ENCODE results near the gene RIN3.

RIN3 gene

DNA sequence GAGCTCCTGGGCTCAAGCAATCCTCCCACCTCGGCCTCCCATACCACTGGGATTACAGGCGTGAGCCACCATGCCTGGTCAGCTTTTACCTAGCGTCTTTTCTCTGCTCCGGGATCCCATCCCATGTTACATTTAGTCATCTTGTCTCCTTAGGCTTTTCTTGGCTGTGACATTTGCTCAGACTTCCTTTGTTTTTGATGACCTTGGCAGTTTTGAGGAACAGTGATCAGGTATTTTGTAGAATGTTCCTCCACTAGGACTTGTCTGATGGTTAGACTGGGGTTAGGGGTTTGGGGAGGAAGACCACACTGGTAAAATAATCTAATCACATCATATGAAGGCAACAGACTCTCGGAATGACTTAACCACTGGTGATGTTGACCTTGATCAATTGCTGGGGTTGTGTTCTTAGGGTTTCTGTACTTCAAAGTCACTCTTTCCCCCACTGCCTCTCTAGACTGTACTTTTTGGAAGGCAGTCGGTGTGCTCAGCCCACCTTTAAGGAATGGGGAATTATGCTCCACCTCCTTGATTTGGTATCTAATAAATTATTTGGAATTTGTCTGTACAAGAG, 48.4 kb downstream of the RIN3 start:
- intact Hi-C loops (cut with DNase I) = no loop called here
- DNase-seq = no peak

DNA sequence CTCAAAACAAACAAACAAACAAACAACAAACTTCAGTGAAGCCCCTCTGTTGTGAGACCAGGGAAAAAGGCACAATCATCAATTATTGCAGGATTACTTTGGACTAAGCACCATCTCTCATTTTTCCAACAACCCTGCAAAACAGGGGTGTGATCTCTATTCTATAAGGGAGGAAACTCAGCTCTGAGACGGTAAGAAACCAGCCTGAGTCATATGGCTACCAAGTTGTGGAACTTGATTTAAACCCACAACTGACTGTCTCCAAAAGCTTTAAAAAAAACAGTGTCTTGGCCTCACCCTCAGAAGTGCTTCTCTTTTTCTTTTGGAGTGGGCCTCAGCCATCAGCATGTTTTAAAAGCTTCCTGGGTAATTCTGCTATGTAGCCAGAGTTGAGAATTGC, 49.8 kb downstream of the RIN3 start:
- intact Hi-C loops (cut with DNase I) = no loop called here

DNA sequence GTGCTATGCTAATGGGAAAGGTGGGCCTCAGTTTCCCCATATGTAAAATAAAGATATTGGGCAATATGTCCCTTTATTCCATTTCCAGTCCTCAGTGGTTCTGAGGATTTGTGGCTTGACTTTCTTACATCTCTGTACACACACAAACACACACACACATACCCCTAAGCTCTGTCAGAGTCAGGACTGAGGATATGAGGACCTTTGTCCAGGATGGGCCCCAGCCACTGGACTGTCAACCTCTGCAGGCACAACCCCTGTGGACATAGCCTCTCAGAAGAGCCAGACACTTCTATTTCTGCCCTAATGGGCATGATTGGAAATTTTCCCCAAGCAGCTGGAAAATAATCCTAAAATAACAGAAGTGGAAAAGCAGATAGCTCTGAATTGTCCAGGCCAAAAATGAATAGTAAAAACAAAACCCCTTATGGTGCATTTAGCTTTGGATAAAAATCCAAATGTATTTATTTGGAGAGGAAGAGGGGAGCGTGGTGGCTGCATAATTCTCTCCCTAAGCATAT, 50.2 kb downstream of the RIN3 start:
- DNase-seq = no peak
- intact Hi-C loops (cut with DNase I) = no loop called here

More for the DNA sequence above, 49.8 kb downstream of the RIN3 start:
- peak in 2 of 42 donors; percentile 14 to 17 for DNase-seq

DNA sequence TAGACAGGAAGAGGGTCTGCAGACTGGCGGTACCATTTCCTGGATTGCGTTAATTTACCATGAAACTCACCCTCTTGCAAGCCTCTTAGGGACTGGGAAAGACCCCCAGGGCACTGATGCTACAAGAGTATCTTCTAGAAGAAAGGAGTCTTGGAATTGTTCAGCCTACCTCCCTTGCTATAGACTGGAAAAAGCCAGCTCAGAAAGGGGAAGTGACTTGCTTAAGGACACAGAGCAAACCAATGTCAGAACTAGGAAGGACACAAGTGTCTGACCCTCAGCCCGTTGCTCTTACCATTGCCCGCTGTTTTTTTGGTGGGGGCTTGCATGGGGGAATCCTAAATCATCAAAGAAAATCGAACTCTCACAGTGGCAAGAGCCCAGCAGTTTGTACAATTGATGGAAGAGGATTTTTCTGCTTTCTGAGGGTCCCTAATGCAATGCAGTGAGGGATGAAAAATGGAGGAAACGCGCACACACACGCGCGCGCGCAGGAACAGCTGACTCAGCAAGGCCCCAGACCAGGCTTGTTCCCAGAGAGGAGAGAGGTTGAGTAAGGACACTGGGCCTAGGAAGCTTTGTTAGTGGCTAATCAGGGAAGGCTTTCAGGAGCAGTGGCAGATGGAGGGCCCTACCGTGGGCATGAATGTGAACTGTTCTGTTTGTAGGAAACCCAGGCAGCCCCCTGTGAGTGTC, 50.9 kb downstream of the RIN3 start:
- intact Hi-C loops (cut with DNase I) = no loop called here
- peak in 8 of 42 donors; percentile 16 to 50 (median 29) for DNase-seq

DNA sequence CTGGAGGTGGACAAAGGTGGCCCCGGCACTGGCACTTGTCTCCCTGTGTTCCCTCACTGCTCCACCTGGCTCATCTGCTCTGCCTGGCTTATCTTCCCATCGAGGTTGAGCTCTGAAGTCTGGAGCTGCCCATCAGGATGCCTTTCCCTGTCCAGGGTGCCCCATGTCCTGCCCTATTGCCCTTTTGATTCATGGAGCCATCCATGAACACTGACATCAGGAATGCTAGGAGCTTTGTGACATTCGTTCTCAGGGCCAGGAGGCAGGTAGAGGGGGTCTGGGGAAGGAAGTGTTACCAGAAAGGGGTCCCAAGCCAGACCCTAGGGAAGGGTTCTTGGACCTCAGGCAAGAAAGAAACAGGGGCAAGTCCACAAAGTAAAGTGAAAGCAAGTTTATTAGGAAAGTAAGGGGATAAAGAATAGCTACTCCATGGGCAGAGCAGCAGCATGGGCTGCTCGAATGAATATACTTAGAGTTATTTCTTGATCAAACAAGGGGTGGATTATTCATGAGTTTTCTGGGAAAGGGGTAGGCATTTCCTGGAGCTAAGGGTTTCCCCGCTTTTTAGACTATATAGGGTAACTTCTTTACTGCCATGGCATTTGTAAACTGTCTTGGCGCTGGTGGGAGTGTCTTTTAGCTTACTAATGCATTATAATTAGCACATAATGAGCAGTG, 51.6 kb downstream of the RIN3 start:
- no peak for DNase-seq

DNA sequence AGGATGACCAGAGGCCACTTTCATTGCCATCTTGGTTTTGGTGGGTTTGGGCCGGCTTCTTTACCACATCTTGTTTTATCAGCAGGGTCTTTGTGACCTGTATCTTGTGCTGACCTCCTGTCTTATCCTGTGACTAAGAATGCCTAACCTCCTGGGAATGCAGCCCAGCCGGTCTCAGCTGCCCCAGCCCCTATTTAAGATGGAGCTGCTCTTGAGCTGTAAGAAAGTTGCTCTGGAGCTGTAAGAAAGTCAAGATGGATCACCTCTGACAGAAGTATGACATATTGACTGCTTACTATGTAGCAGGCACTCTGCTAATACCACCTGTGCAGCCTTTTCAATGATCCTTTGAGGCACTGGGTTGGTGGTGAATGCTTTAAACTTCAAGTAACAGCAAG, 52.1 kb downstream of the RIN3 start:
- no peak for DNase-seq
- intact Hi-C loops (cut with DNase I) = no loop called here

More for the DNA sequence above, 51.6 kb downstream of the RIN3 start:
- intact Hi-C loops (cut with DNase I) = no loop called here

DNA sequence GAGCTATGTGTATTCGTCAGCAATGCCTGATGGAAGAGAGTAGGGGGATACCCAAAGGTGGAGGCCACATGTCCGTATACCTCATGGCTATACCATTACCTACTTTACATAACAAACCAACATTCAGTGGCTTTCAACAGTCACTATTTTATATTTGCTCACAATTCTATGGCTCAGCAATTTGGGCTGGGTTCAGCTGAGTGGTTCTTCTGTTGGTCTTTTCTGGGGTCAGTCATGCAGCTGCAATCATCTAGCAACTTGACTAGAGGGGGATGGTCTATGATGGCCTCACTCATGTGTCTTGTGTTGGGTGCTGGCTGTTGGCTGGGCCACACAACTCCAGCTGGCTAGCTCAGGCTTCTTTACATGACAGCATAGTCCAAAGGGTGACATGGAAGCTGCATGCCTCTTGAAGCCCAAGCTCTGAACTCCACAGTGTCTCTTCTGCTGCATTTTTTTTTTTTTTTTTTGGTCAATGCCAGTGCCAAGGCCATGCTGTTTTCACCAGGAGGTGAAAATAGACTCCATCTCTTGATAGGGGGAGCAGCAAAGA, 53.7 kb downstream of the RIN3 start:
- intact Hi-C loops (cut with DNase I) = no loop called here
- DNase-seq = no peak

DNA sequence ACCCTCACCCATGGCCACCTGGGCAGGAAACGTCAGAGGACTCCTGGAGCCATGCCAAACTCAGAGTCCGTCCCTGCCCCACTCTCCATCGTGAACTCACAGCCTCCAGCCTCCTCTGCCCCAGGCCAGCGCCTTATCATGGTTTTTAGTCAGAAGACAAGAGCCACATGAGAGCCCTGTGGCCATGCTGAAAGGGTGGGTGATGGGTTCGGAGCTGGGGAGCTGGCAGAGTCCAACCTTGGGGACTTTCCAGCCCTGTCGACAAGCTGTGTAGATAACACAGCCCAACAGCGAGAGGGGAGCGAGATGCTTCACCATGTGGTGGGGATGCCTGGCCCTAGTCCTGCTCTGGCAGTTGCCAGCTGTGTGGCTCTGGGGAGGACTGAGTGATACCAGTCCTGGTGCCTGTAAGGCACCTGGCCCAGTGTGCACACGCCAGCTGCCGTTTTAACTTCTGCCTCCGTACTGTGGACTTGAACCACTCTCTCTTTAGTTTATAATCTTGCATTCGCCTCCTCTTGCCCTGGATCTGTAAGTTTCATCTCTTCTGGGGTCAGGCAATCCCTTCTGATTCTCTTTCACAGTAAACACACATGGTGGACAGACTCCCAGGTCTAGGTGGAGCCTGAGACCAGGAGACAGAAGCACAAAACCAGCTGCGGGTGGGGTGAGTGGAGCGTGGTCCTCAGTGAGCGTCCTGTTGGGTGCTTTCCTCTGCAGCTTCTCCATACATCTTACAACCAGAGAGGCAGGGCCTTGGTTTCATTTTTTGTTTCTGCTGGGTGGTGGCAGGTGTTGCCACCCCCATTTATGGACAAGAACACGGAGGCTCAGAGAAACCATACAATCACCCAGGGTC, 55.3 kb downstream of the RIN3 start:
- intact Hi-C loops (cut with DNase I) = no loop called here
- no peak for DNase-seq

DNA sequence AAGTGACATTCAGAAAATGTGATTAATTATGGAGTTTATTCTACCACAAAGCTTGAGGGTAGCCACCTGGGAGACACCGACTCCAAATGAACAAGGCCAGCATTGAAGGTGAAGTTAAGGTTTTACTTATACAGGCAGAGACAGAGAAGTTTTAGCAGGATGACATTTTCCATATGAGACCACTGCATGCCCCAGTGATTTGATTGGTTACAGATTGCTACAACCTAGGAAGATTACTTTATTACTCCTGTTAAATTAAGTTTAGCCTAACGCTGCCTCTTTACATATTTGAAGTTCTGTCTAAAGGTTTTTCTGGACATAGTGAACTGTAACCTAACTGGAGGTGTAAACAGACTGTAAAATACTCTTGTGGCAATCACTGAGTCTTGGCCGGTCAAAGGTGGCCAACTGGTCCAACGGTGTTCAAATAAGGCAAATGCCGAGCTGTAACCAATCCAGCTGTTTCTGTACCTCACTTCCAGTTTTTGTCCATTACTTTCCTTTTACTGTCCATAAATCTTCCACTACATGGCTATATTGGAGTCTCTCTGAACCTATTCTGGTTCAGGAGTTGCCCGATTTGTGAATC, 57.2 kb downstream of the RIN3 start:
- intact Hi-C loops (cut with DNase I) = no loop called here
- peak in 1 of 42 donors; percentile 13 for DNase-seq

DNA sequence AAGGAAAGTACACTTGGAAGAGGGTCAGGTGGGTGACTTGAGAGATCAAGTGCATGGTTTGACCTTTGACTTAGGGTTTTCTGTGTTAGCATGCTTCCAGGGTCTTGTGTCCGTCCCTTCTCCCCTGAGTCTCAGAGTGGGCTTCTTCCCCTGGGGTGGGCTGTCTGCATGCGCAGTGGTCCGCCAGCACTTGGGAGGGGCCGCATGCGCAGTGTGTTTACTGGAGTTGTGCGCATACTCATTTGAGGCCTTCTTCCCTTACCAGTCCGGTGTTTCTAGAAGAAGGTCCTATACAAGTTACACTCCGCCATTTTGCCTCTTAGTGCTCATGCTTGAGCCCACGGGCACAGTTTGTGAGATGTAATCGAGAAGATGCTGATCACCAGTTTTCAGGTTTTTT, 58.5 kb downstream of the RIN3 start:
- no peak for DNase-seq
- intact Hi-C loops (cut with DNase I) = no loop called here

DNA sequence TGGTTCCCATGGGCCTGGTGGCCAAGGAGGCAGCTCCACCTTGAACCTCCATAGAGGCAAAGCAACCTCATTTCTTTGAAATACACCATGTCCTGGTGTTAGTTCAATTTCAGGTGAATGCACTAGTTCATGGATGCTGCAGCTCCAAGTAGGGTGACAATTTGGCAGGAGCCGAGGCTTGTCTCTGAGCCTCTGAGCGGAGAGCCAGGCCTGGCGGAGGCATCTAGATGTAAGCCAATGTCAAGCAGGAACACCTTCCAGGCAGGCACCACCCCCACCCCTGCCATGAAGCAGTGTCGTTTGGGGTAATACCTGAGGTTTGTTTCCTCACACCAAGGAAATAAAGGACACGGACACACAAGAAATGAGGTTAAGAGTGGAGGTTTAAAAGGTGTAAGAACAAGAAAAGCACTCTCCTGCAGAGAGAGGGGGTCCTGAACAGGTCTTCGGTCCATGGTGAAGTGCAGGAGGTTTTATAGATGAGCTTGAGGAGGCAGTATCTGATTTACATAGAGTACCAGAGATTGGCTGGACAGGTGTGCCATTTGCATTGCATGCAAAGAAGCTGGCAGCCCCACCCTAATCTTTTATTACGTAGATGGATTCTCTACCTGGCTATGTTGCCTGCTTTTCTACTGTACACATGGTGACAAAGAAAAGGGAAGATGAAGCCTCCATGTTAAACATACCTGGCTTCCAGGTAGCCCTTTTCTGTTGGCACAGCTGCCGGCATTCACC, 60.3 kb downstream of the RIN3 start:
- intact Hi-C loops (cut with DNase I) = no loop called here
- DNase-seq = no peak

DNA sequence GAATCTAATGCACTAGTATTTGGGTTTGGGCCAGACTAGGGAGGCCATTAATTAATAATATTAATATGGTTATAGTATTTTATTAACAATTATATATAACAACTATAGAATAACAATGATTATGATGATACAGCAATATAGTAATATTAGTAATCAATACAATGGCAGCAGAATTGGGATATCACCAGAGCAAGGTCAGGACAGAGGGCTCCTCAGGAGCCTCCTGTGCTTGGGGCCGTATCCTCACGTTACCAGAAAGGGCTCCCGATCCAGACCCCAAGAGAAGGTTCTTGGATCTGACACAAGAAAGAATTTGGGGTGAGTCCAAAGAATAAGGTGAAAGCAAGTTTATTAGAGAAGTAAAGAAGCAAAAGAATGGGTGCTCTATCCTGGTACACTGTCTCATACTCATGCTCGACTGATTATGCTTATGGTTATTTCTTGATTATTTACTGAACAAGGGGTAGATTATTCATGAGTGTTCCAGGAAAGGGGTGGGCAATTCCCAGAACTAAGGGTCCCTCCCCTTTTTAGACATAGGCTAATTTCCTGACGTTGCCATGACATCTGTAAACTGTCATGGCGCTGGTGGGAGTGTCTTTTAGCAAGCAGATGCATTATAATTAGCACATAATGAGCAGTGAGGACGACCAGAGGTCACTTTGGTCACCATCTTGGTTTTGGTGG, 61.6 kb downstream of the RIN3 start:
- no peak for DNase-seq
- intact Hi-C loops (cut with DNase I) = no loop called here

DNA sequence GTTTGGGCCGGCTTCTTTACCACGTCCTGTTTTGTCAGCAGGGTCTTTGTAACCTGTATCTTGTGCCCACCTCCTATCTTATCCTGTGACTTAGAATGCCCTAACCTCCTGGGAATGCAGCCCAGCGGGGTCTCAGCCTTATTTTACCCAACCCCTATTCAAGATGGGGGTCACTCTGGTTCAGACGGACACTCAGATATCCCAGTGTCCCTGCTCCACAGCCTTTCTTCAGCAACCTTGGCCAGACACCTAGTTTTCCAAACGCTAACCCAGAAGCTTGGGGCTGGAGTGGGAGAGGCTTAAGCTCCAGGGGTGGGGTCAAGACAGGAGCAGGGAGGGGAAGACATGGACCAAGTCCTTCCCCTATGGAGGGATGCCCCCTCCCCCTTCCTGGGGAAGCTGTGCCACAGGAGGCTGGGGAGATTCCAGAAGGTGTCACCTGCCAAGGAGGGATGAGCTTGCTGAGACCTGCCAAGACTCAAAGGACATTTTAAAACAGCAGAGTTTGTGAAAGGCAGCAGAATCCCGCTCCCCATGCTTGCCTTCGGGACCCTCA, 62.2 kb downstream of the RIN3 start:
- DNase-seq = no peak
- intact Hi-C loops (cut with DNase I) = no loop called here

DNA sequence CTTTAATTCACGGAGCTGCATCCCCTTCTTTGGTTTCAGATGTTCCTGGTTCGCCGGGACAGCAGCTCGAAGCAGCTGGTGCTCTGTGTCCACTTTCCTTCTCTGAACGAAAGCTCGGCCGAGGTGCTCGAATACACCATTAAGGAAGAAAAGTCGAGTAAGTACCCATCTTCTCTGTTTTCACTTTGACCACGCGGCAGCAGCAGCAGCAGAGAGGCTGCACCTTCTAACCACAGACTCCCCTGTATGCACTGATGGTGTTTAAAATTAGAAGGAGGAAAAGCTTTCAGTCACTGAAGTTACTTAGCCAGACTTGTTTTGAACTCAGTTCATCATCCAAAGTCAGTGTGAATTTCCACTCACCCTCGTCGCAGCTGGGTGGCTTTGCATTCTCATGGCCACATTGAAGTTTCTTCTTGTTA, 63.8 kb downstream of the RIN3 start:
- intact Hi-C loops (cut with DNase I) = no loop called here
- no peak for DNase-seq

DNA sequence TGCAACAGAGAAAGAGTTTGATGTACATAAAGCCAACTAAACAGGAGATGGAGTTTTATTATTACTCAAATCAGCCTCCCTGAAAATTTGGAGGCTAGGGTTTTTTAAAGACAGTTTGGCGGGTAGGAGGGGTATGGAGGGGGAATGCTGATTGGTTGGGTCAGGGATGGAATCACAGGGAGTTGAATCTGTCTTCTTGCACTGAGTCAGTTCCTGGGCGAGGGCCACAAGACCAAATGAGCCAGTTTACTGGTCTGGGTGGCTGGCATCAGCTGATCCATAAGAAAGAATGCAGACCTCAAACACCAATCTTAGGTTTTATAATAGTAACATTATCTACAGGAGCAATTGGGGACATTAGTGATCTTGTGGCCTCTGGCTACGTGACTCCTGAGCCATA, 64.9 kb downstream of the RIN3 start:
- intact Hi-C loops (cut with DNase I) = no loop called here

DNA sequence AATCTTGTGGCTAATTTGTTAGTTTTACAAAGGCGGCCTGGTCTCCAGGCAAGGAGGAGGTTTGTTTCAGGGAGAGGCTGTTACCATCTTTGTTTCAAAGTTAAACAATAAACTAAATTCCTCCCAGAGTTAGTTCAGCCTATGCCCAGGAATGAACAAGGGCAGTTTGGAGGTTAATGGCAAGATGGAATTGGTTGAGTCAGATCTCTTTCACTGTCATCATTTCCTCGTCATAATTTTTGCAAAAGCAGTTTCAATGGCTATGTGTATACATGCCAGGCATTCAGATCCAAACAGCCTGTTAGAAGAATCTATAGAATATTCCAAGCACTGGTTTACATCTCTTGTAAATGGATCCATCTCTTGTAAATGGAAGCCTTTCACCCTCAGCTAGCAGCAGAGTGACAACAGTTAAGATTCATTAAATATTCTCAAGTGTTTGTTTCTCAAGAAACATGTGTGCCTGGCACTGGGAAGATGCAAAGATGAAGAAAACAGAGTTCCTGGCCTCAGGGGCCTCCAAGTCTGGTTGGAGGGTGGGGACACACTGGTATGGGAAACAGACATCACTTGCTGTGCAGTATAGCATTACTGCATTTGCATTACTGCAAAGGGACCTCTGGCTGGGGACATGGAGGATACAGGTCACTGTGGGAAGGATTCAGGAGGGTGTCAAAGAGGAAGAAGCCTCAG, 65.8 kb downstream of the RIN3 start:
- DNase-seq = no peak
- intact Hi-C loops (cut with DNase I) = no loop called here

More for the DNA sequence above, 64.9 kb downstream of the RIN3 start:
- DNase-seq = no peak

DNA sequence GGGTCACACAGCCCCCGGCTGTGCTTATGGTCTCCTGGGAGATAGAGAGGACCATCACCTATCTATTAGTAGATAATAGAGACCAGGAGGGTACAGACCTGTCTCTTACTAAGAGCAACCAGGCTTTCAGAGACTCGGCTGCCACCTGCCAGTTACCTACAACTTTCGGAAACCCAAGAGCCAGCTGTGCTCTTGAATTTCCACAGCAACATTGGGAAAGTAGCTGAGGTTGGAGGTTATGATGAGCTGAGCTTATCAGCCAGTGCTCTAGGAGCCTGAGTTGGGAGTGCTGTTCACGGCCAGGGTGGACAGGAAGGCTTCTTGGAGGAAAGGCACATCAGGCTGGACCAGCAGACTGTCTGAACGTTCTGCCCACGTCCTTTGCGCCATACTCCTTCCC, 67.6 kb downstream of the RIN3 start:
- no peak for DNase-seq
- intact Hi-C loops (cut with DNase I) = no loop called here
